ENCODE results near the gene RUNX2. TPM values are rescaled to one million over a fixed set of nuclear protein-coding genes. Genes with fewer than 3 reads are reported as not detected.
A peak's percentile ranks its signal among the peaks of the same experiment; 100 is the strongest.

Gene RUNX2
- polyA plus RNA-seq, 1 donor: 0.66 TPM

GRCh38 chr6:45432977-45433376, 104.8 kb downstream of the RUNX2 start:
- no peak for DNase-seq (ENCODE audit: low read depth)

GRCh38 chr6:45433533-45434380, 105.6 kb downstream of the RUNX2 start:
- no peak for DNase-seq (ENCODE audit: low read depth)

- DNase-seq (ENCODE audit: low read depth): no peak
These were observed 106.2 kb downstream of the RUNX2 start for GRCh38 chr6:45434381-45434700.

- DNase-seq (ENCODE audit: low read depth): no peak
These were observed 108.7 kb downstream of the RUNX2 start for GRCh38 chr6:45436544-45437438.

GRCh38 chr6:45437439-45437815, 109.3 kb downstream of the RUNX2 start:
- no peak for DNase-seq (ENCODE audit: low read depth)

GRCh38 chr6:45438151-45438550, 110.0 kb downstream of the RUNX2 start:
- no peak for DNase-seq (ENCODE audit: low read depth)

- DNase-seq (ENCODE audit: low read depth): no peak
These were observed 110.8 kb downstream of the RUNX2 start for GRCh38 chr6:45438849-45439406.

- DNase-seq (ENCODE audit: low read depth): no peak
These were observed 111.3 kb downstream of the RUNX2 start for GRCh38 chr6:45439459-45439858.

- no peak for DNase-seq (ENCODE audit: low read depth)
These were observed 111.8 kb downstream of the RUNX2 start for GRCh38 chr6:45439861-45440388.

- DNase-seq (ENCODE audit: low read depth): no peak
These were observed 113.8 kb downstream of the RUNX2 start for GRCh38 chr6:45441851-45442453.

- DNase-seq (ENCODE audit: low read depth): no peak
These were observed 114.6 kb downstream of the RUNX2 start for GRCh38 chr6:45442716-45443115.

- DNase-seq (ENCODE audit: low read depth): no peak
These were observed 117.2 kb downstream of the RUNX2 start for GRCh38 chr6:45445364-45445748.

GRCh38 chr6:45445749-45446549, 117.8 kb downstream of the RUNX2 start:
- peak; percentile 79 for DNase-seq (ENCODE audit: low read depth)

GRCh38 chr6:45447005-45447404, 118.9 kb downstream of the RUNX2 start:
- no peak for DNase-seq (ENCODE audit: low read depth)

- DNase-seq (ENCODE audit: low read depth): no peak
These were observed 119.6 kb downstream of the RUNX2 start for GRCh38 chr6:45447716-45448115.

GRCh38 chr6:45448417-45449389, 120.6 kb downstream of the RUNX2 start:
- no peak for DNase-seq (ENCODE audit: low read depth)

GRCh38 chr6:45450132-45450531, 122.0 kb downstream of the RUNX2 start:
- DNase-seq (ENCODE audit: low read depth): no peak

- no peak for DNase-seq (ENCODE audit: low read depth)
These were observed 122.7 kb downstream of the RUNX2 start for GRCh38 chr6:45450831-45451230.

GRCh38 chr6:45454008-45454911, 126.1 kb downstream of the RUNX2 start:
- DNase-seq (ENCODE audit: low read depth): no peak

All from forelimb muscle (tissue), 1 donor.